NCI-H2196 (cell line): ENCODE results near the gene WDR49.

Source experiments
- DNase-seq: peaks from one replicate; lab custom pipeline; 2025; ENCODE audit not compliant: unreplicated experiment; lab: John Stamatoyannopoulos, UW

The WDR49 gene

DNA sequence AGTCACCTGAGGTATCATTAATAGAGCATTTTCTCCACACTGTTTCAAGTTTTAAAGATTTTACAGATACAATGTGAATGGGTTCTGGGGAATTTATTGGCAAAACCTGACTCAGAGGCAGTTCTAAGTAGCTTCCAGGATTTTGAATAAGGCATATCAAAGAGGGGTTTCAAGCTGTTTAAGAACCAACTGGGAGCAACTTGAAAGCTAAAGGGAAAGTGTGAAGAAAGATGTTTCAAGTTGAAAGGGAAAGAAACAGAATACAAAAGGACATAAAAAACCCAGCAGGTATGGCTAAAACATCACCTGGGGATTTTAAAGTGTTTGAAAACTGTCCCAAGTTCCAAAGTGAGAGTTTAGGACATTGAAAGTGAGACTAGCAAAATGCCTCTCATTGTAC lies 162.1 kb downstream of the WDR49 start:
- DNase-seq = no peak

GRCh38 chr3:167489571-167489970 lies 164.2 kb downstream of the WDR49 start:
- no peak for DNase-seq

GRCh38 chr3:167487556-167487955 lies 166.2 kb downstream of the WDR49 start:
- no peak for DNase-seq

GRCh38 chr3:167484551-167484950 lies 169.2 kb downstream of the WDR49 start:
- no peak for DNase-seq

DNA sequence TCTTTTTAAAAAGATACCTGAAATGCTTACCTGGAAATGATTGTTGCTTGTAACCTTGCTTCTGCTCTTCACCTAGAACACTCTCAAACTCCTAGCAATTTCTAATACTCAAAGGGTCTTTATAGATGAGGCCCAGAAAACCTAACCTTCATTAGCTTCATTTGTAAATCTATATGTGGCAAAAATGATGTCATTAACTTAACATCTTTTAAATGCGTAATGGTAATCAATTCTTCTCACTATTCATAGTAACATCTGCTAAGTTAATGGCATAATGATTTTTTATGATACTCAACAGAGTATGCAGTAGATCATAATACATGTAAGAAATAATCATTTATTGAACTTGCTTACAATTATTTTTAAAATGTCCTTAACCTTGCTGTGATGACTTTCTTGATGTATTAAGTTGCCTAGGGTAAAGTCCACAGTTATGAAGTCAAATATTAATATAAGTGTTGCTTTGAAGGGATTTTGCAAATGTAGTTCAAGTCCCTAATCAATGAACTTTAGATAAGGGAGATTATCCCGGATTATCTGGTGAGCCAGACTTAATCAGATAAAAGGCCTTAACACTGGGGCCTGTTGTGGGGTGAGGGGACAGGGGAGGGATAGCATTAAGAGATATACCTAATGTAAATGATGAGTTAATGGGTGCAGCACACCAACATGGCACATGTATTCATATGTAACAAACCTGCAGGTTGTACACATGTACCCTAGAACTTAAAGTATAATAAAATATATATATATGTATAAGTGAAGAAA lies 169.8 kb downstream of the WDR49 start:
- DNase-seq = no peak

GRCh38 chr3:167481164-167481563 lies 172.6 kb downstream of the WDR49 start:
- DNase-seq = no peak

- DNase-seq = no peak
Observed at GRCh38 chr3:167480748-167481147, 173.0 kb downstream of the WDR49 start.

DNA sequence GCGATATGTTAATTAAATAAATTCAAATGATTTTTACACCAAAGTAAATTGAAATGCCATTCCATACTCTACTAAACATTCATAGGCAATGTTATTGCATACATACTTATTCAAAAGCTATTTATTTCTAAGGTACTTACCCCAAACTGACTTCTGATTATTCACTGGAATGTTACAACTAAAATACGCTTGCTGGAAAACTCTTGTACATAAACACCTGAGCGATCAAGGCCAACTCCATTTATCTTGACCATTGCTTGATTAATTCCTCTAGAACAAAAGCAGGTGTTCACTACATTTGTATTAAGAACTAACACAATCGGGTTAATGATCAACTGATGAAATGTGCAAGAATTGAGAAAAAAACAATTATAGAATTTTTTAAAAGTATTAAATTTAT lies 179.9 kb downstream of the WDR49 start, which contains the start of gene SERPINI2:
Gene SERPINI2 (minus strand): TSS at position 180 of the 400 bp plus-strand sequence. CDS start 2,208 bp downstream, outside the sequence.
- DNase-seq = no peak

GRCh38 chr3:167469381-167469780 lies 184.4 kb downstream of the WDR49 start:
- no peak for DNase-seq

GRCh38 chr3:167467848-167468611 lies 185.7 kb downstream of the WDR49 start:
- no peak for DNase-seq

GRCh38 chr3:167466966-167467365 lies 186.8 kb downstream of the WDR49 start:
- no peak for DNase-seq

- DNase-seq = no peak
Observed at GRCh38 chr3:167456157-167456799, 197.5 kb downstream of the WDR49 start.

- DNase-seq = no peak
Observed at GRCh38 chr3:167453815-167454214, 199.9 kb downstream of the WDR49 start.

GRCh38 chr3:167451282-167451681 lies 202.5 kb downstream of the WDR49 start:
- DNase-seq = no peak

- no peak for DNase-seq
Observed at GRCh38 chr3:167450675-167451074, 203.1 kb downstream of the WDR49 start.

GRCh38 chr3:167450195-167450594 lies 203.5 kb downstream of the WDR49 start:
- DNase-seq = no peak

GRCh38 chr3:167445491-167445890 lies 208.3 kb downstream of the WDR49 start:
- DNase-seq = no peak

DNA sequence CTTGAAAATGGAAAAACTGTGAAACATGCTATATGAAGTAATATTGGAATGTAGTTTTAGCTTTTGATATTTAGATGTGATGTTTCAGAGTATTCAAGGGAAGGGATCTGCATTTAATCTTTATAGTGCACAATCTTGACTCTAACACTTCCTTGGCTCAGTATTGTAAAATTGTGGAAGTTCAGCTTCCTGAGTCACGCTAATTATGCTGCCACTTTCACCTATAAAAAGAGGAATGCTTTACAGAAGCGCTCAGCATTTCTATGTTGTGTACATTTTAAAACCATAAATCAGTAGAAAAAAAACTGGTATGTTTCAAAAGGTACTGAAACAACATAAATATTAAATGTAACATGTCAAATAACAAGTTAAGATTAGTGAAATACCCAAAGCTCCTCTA lies 212.5 kb downstream of the WDR49 start:
- DNase-seq = no peak

DNA sequence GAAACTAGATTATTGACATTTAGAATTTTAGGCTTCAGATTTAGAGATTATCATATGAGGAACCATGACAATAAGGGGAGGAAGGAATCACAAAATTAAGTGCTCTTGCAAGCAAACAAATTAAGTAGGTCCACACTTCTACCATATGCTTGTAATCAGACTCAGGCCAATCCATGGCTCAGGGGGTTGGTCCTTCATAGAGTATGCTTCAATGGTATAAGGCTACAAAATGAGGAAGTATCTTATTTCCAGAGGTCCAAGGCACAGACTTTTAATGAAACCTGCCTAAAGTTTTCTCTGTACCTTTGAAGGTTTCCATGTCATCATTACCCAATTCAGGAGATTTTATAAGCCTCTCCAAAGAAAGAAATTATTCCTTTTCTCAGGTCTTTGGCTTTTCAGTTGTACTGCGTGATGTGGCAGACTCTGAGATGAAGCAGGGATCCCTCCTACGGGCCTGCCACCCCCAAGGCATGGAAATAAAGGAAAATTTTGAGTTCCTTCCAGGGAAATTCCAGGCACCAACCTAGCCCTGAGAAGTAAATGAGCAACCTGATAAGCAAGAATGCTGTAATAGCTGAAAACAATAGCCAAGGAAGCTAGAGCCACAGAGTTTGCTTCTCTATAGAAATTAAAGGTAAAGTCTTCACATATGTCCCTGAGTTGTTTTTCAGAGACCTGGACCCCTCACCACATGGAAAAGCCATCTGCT lies 216.2 kb downstream of the WDR49 start:
- DNase-seq = no peak
